Measurements from ENCODE around the gene GPR32.
"Not testable (repeated sequence)": the region's sequence is repeated elsewhere in the genome, so short reads cannot be mapped to it uniquely, and the experiment has no call there.

Gene GPR32

GRCh38 chr19:50736338-50736737 is 33.9 kb upstream of the GPR32 start:
- DNase-seq (ENCODE audit: low read depth) = no peak
- no peak for TF ChIP-seq CTCF (conservative IDR thresholded peaks at IDR 0.05; ENCODE audit: low read length)
- no peak overlapping the region for H3K4me3 ChIP-seq (ENCODE audit: low read length)

- no peak for TF ChIP-seq CTCF (conservative IDR thresholded peaks at IDR 0.05; ENCODE audit: low read length)
- DNase-seq (ENCODE audit: low read depth) = no peak
- no peak overlapping the region for H3K4me3 ChIP-seq (ENCODE audit: low read length)
Measured at GRCh38 chr19:50739132-50739913, 30.9 kb upstream of the GPR32 start.

- no peak for TF ChIP-seq CTCF (conservative IDR thresholded peaks at IDR 0.05; ENCODE audit: low read length)
- no peak overlapping the region for H3K4me3 ChIP-seq (ENCODE audit: low read length)
- DNase-seq (ENCODE audit: low read depth) = no peak
Measured at GRCh38 chr19:50739914-50740426, 30.3 kb upstream of the GPR32 start.

- H3K4me3 ChIP-seq (ENCODE audit: low read length) = no peak overlapping the region
- no peak for TF ChIP-seq CTCF (conservative IDR thresholded peaks at IDR 0.05; ENCODE audit: low read length)
- no peak for DNase-seq (ENCODE audit: low read depth)
Measured at GRCh38 chr19:50741179-50741933, 28.9 kb upstream of the GPR32 start.

- DNase-seq (ENCODE audit: low read depth) = no peak
- no peak for TF ChIP-seq CTCF (conservative IDR thresholded peaks at IDR 0.05; ENCODE audit: low read length)
- no peak overlapping the region for H3K4me3 ChIP-seq (ENCODE audit: low read length)
Measured at GRCh38 chr19:50743537-50743936, 26.7 kb upstream of the GPR32 start.

- no peak for DNase-seq (ENCODE audit: low read depth)
- TF ChIP-seq CTCF (conservative IDR thresholded peaks at IDR 0.05; ENCODE audit: low read length) = no peak
- H3K4me3 ChIP-seq (ENCODE audit: low read length) = no peak overlapping the region
Measured at GRCh38 chr19:50745221-50745620, 25.0 kb upstream of the GPR32 start.

GRCh38 chr19:50747141-50747540 is 23.1 kb upstream of the GPR32 start:
- not testable (repeated sequence) for H3K4me3 ChIP-seq (ENCODE audit: low read length); DNase-seq (ENCODE audit: low read depth)
